HL-60 (cell line): ENCODE measurements around the gene MT1X.

Experiments used
- CTCF ChIP-seq: IDR thresholded peaks from one replicate; pipeline ENCODE4 v1.5.1; 2011; ENCODE audit warnings: low read length, control low read depth, inconsistent platforms; ENCODE audit not compliant: insufficient read depth
- POLR2AphosphoS5 ChIP-seq: IDR thresholded peaks from 2 replicates; pipeline ENCODE4 v1.6.1; 2012; ENCODE audit warnings: low read depth
- REST ChIP-seq: IDR thresholded peaks from 2 replicates; pipeline ENCODE4 v1.6.1; 2012; ENCODE audit warnings: low read depth; ENCODE audit not compliant: insufficient replicate concordance

- no peak for TF ChIP-seq CTCF
- no peak for TF ChIP-seq POLR2AphosphoS5
- no peak for TF ChIP-seq REST
Observed at GRCh38 chr16:56700631-56701030, 18.4 kb downstream of the MT1X start.
